HepG2 (cell line): Measurements from ENCODE around the gene GHR. TPM values are rescaled to one million over a fixed set of nuclear protein-coding genes. Genes with fewer than 3 reads are reported as not detected.
A peak's percentile ranks its signal among the peaks of the same experiment; 100 is the strongest.

Experiments
- ADNP ChIP-seq: sonication (generic); formaldehyde crosslinking; IDR thresholded peaks from 2 replicates; pipeline ENCODE4 v1.4.0; 2020; ENCODE audit warnings: missing genetic modification reagents
- FOSL2 ChIP-seq: sonication (generic); formaldehyde crosslinking; IDR thresholded peaks from 2 replicates; pipeline ENCODE4 v1.4.0; 2020; ENCODE audit warnings: missing genetic modification reagents
- KDM2A ChIP-seq: sonication (generic); formaldehyde crosslinking; IDR thresholded peaks from 2 replicates; pipeline ENCODE4 v1.4.0; 2020; ENCODE audit warnings: low read depth, missing genetic modification reagents, borderline replicate concordance
- NFKB2 ChIP-seq: sonication (generic); formaldehyde crosslinking; IDR thresholded peaks from 2 replicates; pipeline ENCODE4 v1.4.0; 2020; ENCODE audit warnings: missing genetic modification reagents, borderline replicate concordance
- PBX3 ChIP-seq: sonication (generic); formaldehyde crosslinking; IDR thresholded peaks from 2 replicates; pipeline ENCODE4 v1.8.1; 2023; ENCODE audit warnings: missing genetic modification reagents, inconsistent platforms, borderline replicate concordance
- PCBP1 ChIP-seq: fragments of 200-400 bp; formaldehyde crosslinking; IDR thresholded peaks from 2 replicates; pipeline ENCODE4 v1.6.1; 2017; ENCODE audit warnings: mild to moderate bottlenecking, low read depth, low read length, borderline replicate concordance
- PRPF4 ChIP-seq: fragments of 200-400 bp; formaldehyde crosslinking; IDR thresholded peaks from 2 replicates; pipeline ENCODE4 v1.6.1; 2016; ENCODE audit warnings: low read length, low read depth; ENCODE audit not compliant: poor library complexity, severe bottlenecking
- REL ChIP-seq: sonication (generic); formaldehyde crosslinking; conservative IDR thresholded peaks from 2 replicates; pipeline ENCODE4 v1.8.0; 2022; ENCODE audit warnings: mild to moderate bottlenecking, missing genetic modification reagents, moderate library complexity
- SSRP1 ChIP-seq: IDR thresholded peaks from 2 replicates; pipeline ENCODE4 v1.6.1; 2016; ENCODE audit warnings: control low read depth
- STAT5B ChIP-seq: sonication (generic); formaldehyde crosslinking; IDR thresholded peaks from 2 replicates; pipeline ENCODE4 v1.4.0; 2020; ENCODE audit warnings: missing genetic modification reagents
- ZBTB43 ChIP-seq: sonication (generic); formaldehyde crosslinking; conservative IDR thresholded peaks from 2 replicates; pipeline ENCODE4 v1.4.0; 2020; ENCODE audit warnings: missing genetic modification reagents
- ZMYM3 ChIP-seq: sonication (generic); formaldehyde crosslinking; IDR thresholded peaks from 2 replicates; pipeline ENCODE4 v1.5.1; 2020; ENCODE audit warnings: mild to moderate bottlenecking, missing genetic modification reagents
- ZNF224 ChIP-seq: sonication (generic); formaldehyde crosslinking; IDR thresholded peaks from 2 replicates; pipeline ENCODE4 v1.5.0; 2020; ENCODE audit warnings: mild to moderate bottlenecking, missing genetic modification reagents
- ZNF576 ChIP-seq: sonication (generic); formaldehyde crosslinking; IDR thresholded peaks from 2 replicates; pipeline ENCODE4 v1.4.0; 2020; ENCODE audit warnings: mild to moderate bottlenecking, missing genetic modification reagents
- ZNF644 ChIP-seq: IDR thresholded peaks from 2 replicates; pipeline ENCODE4 v1.6.1; 2016; ENCODE audit warnings: low read depth
- ZNF687 ChIP-seq: sonication (generic); formaldehyde crosslinking; IDR thresholded peaks from 2 replicates; pipeline ENCODE4 v1.5.1; 2020; ENCODE audit warnings: mild to moderate bottlenecking, missing genetic modification reagents, moderate library complexity
- polyA plus RNA-seq, 8 experiments: library from polyadenylated mRNA; depleted of rRNA in 3 of 8; stranded (reverse) in 7 of 8; unstranded in 1 of 8; fragments of >200 nt; fragmentation: Illumina TruSeq in 4 of 8; extraction: Trizol in 4 of 8; gene quantifications; 2 replicates each; pipeline versions ENCODE4 v1.2.1 to v1.2.3, GENCODE V29; 2011 to 2016; ENCODE audit warnings: low read depth in 4 of 8, missing spikeins in 1 of 8, mixed read lengths in 1 of 8; ENCODE audit not compliant: insufficient read depth in 1 of 8
- total RNA-seq, 5 experiments: library from RNA; depleted of rRNA; stranded (reverse); fragments of >200 nt; fragmentation: Illumina TruSeq; extraction: Trizol; gene quantifications; 2 replicates each; pipeline ENCODE4 v1.2.3, GENCODE V29; 2016; ENCODE audit warnings: low read depth in 1 of 5
- TF ChIP-seq, protein P1 (sequence below): IDR thresholded peaks from 2 replicates; pipeline ENCODE4 v1.6.1; 2016; ENCODE audit warnings: missing compliant biosample characterization, missing genetic modification reagents, borderline replicate concordance
- TF ChIP-seq, protein P2 (sequence below): sonication (generic); formaldehyde crosslinking; IDR thresholded peaks from 2 replicates; pipeline ENCODE4 v1.5.1; 2020; ENCODE audit warnings: mild to moderate bottlenecking, missing genetic modification reagents

The GHR gene
- total and polyA plus RNA-seq, 2 of the 13 experiments (the other 11 are each of a cell fraction or from before 2014, with no cell fraction given) = 0.07 TPM; not detected in 1

- TF ChIP-seq PRPF4 (no peak), STAT5B (CRISPR knock-in tag) (no peak), ADNP (CRISPR knock-in tag) (no peak), ZBTB43 (no peak), ZMYM3 (CRISPR knock-in tag) (no peak), ZNF687 (CRISPR knock-in tag) (no peak), PBX3 (CRISPR knock-in tag) (no peak), ZNF224 (CRISPR knock-in tag) (no peak), SSRP1 (CRISPR knock-in tag) (no peak), REL (CRISPR knock-in tag) (no peak), FOSL2 (CRISPR knock-in tag) (no peak), PCBP1 (no peak), KDM2A (no peak), NFKB2 (CRISPR knock-in tag) (no peak), ZNF576 (CRISPR knock-in tag) (no peak), ZNF644 (CRISPR knock-in tag) (peak; percentile 71; the same call in 1 of the 2 replicates)
- TF ChIP-seq, protein P1, sequence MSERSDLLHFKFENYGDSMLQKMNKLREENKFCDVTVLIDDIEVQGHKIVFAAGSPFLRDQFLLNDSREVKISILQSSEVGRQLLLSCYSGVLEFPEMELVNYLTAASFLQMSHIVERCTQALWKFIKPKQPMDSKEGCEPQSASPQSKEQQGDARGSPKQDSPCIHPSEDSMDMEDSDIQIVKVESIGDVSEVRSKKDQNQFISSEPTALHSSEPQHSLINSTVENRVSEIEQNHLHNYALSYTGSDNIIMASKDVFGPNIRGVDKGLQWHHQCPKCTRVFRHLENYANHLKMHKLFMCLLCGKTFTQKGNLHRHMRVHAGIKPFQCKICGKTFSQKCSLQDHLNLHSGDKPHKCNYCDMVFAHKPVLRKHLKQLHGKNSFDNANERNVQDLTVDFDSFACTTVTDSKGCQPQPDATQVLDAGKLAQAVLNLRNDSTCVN (CRISPR knock-in tag) = no peak
- TF ChIP-seq, protein P2, sequence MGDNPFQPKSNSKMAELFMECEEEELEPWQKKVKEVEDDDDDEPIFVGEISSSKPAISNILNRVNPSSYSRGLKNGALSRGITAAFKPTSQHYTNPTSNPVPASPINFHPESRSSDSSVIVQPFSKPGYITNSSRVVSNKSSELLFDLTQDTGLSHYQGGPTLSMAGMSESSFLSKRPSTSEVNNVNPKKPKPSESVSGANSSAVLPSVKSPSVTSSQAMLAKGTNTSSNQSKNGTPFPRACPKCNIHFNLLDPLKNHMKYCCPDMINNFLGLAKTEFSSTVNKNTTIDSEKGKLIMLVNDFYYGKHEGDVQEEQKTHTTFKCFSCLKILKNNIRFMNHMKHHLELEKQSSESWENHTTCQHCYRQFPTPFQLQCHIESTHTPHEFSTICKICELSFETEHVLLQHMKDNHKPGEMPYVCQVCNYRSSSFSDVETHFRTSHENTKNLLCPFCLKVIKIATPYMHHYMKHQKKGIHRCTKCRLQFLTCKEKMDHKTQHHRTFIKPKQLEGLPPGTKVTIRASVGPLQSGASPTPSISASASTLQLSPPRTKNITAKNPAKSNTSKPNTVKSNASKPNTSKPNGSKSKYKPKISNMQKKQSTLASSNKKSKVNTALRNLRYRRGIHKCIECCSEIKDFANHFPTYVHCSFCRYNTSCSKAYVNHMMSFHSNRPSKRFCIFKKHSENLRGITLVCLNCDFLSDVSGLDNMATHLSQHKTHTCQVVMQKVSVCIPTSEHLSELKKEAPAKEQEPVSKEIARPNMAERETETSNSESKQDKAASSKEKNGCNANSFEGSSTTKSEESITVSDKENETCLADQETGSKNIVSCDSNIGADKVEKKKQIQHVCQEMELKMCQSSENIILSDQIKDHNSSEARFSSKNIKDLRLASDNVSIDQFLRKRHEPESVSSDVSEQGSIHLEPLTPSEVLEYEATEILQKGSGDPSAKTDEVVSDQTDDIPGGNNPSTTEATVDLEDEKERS (CRISPR knock-in tag) = no peak
Measured at GRCh38 chr5:42516282-42517042, 93.2 kb downstream of the GHR start (continued).
